ENCODE data around the gene CARS2.

Gene CARS2

DNA sequence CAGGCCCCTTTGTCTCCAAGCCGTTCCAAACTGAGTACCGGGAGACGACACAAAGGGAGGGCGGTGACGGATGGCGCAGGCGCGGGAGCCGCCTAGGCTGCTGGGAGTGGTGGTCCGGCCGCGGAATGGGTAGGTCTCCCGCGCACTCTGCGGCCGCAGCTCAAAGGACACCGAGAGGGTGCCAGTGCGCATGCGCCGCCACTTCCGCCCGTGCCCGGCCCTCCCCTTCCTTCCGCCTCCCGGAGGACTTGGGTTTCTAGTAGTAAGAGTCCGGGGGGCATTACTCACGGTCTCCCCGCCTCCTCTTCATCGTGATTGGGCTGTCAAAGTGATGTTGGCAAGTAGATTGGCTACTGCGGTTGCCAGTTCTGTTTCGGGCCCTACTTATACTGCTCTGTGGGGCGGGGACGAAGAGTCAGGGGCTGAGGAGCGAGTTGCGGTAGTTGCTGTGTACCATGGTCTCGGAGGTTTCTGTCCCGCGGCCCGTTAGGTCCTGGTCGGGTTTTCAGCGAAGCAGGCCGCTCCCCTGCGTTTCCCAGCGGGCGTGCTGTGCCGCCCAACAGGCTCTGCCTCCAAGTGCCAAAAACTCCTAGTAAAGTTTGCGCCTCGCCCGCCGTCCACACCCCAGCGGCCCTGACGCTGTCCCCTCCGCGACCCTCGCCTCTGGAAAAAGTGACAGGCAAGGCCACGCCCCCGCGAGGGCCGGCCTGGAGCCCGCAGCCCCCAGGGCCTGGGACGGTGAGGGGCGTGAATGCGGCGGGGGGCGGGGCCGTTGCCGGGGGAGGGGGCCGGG is 7.1 kb upstream of the CARS2 start (continued):
- TF ChIP-seq, protein P1, sequence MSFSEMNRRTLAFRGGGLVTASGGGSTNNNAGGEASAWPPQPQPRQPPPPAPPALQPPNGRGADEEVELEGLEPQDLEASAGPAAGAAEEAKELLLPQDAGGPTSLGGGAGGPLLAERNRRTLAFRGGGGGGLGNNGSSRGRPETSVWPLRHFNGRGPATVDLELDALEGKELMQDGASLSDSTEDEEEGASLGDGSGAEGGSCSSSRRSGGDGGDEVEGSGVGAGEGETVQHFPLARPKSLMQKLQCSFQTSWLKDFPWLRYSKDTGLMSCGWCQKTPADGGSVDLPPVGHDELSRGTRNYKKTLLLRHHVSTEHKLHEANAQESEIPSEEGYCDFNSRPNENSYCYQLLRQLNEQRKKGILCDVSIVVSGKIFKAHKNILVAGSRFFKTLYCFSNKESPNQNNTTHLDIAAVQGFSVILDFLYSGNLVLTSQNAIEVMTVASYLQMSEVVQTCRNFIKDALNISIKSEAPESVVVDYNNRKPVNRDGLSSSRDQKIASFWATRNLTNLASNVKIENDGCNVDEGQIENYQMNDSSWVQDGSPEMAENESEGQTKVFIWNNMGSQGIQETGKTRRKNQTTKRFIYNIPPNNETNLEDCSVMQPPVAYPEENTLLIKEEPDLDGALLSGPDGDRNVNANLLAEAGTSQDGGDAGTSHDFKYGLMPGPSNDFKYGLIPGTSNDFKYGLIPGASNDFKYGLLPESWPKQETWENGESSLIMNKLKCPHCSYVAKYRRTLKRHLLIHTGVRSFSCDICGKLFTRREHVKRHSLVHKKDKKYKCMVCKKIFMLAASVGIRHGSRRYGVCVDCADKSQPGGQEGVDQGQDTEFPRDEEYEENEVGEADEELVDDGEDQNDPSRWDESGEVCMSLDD (tag by site-specific recombination; IDR thresholded peaks at IDR 0.05) = no peak
- TF ChIP-seq YY2 (tag by site-specific recombination; IDR thresholded peaks at IDR 0.05) = no peak
- 0 out of 2 replicates have a peak, but pooled peaks have one; percentile 25 for TF ChIP-seq INSM2 (tag by site-specific recombination; IDR thresholded peaks at IDR 0.05)
- TF ChIP-seq GLI2 (tag by site-specific recombination; IDR thresholded peaks at IDR 0.05; ENCODE audit: borderline replicate concordance, low read depth) = no peak
- no peak for TF ChIP-seq ZNF433 (tag by site-specific recombination; IDR thresholded peaks at IDR 0.05; ENCODE audit: low read depth)
- no peak for TF ChIP-seq BCL11A (tag by site-specific recombination; IDR thresholded peaks at IDR 0.05; ENCODE audit: low read depth)
- peak; percentile 98 for TF ChIP-seq KLF10 (tag by site-specific recombination; IDR thresholded peaks at IDR 0.05)
- TF ChIP-seq, protein P2, sequence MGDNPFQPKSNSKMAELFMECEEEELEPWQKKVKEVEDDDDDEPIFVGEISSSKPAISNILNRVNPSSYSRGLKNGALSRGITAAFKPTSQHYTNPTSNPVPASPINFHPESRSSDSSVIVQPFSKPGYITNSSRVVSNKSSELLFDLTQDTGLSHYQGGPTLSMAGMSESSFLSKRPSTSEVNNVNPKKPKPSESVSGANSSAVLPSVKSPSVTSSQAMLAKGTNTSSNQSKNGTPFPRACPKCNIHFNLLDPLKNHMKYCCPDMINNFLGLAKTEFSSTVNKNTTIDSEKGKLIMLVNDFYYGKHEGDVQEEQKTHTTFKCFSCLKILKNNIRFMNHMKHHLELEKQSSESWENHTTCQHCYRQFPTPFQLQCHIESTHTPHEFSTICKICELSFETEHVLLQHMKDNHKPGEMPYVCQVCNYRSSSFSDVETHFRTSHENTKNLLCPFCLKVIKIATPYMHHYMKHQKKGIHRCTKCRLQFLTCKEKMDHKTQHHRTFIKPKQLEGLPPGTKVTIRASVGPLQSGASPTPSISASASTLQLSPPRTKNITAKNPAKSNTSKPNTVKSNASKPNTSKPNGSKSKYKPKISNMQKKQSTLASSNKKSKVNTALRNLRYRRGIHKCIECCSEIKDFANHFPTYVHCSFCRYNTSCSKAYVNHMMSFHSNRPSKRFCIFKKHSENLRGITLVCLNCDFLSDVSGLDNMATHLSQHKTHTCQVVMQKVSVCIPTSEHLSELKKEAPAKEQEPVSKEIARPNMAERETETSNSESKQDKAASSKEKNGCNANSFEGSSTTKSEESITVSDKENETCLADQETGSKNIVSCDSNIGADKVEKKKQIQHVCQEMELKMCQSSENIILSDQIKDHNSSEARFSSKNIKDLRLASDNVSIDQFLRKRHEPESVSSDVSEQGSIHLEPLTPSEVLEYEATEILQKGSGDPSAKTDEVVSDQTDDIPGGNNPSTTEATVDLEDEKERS (tag by site-specific recombination; IDR thresholded peaks at IDR 0.05) = no peak
- TF ChIP-seq ZBTB7A (tag by site-specific recombination; IDR thresholded peaks at IDR 0.05; ENCODE audit: low read depth) = peak; percentile 83
- TF ChIP-seq ZNF747 (tag by site-specific recombination; IDR thresholded peaks at IDR 0.05) = no peak
- TF ChIP-seq, protein P3, sequence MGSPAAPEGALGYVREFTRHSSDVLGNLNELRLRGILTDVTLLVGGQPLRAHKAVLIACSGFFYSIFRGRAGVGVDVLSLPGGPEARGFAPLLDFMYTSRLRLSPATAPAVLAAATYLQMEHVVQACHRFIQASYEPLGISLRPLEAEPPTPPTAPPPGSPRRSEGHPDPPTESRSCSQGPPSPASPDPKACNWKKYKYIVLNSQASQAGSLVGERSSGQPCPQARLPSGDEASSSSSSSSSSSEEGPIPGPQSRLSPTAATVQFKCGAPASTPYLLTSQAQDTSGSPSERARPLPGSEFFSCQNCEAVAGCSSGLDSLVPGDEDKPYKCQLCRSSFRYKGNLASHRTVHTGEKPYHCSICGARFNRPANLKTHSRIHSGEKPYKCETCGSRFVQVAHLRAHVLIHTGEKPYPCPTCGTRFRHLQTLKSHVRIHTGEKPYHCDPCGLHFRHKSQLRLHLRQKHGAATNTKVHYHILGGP (tag by site-specific recombination; IDR thresholded peaks at IDR 0.05) = no peak
- no peak for TF ChIP-seq TCF7L2 (IDR thresholded peaks at IDR 0.05; ENCODE audit: borderline replicate concordance, low read depth, low read length)
- peak; percentile 83 for TF ChIP-seq ZNF324 (tag by site-specific recombination; IDR thresholded peaks at IDR 0.05)
- TF ChIP-seq ZNF292 (tag by site-specific recombination; IDR thresholded peaks at IDR 0.05; ENCODE audit: borderline replicate concordance, low read depth) = no peak
- TF ChIP-seq, protein P4, sequence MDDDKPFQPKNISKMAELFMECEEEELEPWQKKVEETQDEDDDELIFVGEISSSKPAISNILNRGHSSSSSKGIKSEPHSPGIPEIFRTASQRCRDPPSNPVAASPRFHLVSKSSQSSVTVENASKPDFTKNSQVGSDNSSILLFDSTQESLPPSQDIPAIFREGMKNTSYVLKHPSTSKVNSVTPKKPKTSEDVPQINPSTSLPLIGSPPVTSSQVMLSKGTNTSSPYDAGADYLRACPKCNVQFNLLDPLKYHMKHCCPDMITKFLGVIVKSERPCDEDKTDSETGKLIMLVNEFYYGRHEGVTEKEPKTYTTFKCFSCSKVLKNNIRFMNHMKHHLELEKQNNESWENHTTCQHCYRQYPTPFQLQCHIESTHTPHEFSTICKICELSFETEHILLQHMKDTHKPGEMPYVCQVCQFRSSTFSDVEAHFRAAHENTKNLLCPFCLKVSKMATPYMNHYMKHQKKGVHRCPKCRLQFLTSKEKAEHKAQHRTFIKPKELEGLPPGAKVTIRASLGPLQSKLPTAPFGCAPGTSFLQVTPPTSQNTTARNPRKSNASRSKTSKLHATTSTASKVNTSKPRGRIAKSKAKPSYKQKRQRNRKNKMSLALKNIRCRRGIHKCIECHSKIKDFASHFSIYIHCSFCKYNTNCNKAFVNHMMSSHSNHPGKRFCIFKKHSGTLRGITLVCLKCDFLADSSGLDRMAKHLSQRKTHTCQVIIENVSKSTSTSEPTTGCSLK (tag by site-specific recombination; IDR thresholded peaks at IDR 0.05) = no peak
- TF ChIP-seq, protein P5, sequence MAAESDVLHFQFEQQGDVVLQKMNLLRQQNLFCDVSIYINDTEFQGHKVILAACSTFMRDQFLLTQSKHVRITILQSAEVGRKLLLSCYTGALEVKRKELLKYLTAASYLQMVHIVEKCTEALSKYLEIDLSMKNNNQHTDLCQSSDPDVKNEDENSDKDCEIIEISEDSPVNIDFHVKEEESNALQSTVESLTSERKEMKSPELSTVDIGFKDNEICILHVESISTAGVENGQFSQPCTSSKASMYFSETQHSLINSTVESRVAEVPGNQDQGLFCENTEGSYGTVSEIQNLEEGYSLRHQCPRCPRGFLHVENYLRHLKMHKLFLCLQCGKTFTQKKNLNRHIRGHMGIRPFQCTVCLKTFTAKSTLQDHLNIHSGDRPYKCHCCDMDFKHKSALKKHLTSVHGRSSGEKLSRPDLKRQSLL (tag by site-specific recombination; IDR thresholded peaks at IDR 0.05) = 0 out of 2 replicates have a peak, but pooled peaks have one; percentile 8
- peak; percentile 79 for TF ChIP-seq ZNF24 (tag by site-specific recombination; IDR thresholded peaks at IDR 0.05)
- no peak for TF ChIP-seq ZNF548 (tag by site-specific recombination; IDR thresholded peaks at IDR 0.05)
- no peak for TF ChIP-seq ZNF791 (tag by site-specific recombination; IDR thresholded peaks at IDR 0.05)
- TF ChIP-seq ZNF645 (tag by site-specific recombination; IDR thresholded peaks at IDR 0.05) = no peak
- no peak for TF ChIP-seq ZNF404 (tag by site-specific recombination; IDR thresholded peaks at IDR 0.05)
- TF ChIP-seq SP2 (tag by site-specific recombination; IDR thresholded peaks at IDR 0.05) = peak; percentile 92
- peak; percentile 75 for TF ChIP-seq KLF1 (tag by site-specific recombination; IDR thresholded peaks at IDR 0.05)
- no peak for TF ChIP-seq ZFP3 (tag by site-specific recombination; IDR thresholded peaks at IDR 0.05; ENCODE audit: low read depth)
- TF ChIP-seq SETDB1 (IDR thresholded peaks at IDR 0.05; ENCODE audit: insufficient read length, low read length) = no peak
- TF ChIP-seq ZEB2 (tag by site-specific recombination; IDR thresholded peaks at IDR 0.05) = peak; percentile 86

Measured in HEK293 (cell line).